Calu3 (cell line): ENCODE results near the gene MLLT1. TPM values are rescaled to one million over a fixed set of nuclear protein-coding genes. Genes with fewer than 3 reads are reported as not detected.
"Not testable (repeated sequence)": the region's sequence is repeated elsewhere in the genome, so short reads cannot be mapped to it uniquely, and the experiment has no call there.

Experiments
- BruUV-seq: library from RNA; stranded (reverse); fragments of 400-500 nt; replicated peaks from 2 replicates; lab custom pipeline; 2021; lab: Mats Ljungman, UMichigan
- CTCF ChIA-PET: fragments of 300-600 bp; sonication (Branson Sonifier 250); formaldehyde crosslinking; loops from one replicate; lab custom pipeline; 2022; ENCODE audit warnings: antibody characterized with exemption; lab: Charles Lee
- DNase-seq: peaks from one replicate; pipeline ENCODE4 v3.0.0; 2022
- H3K27ac Mint-ChIP-seq: one replicate; pipeline ENCODE4 v1.8.0; 2022; ENCODE audit warnings: mixed read lengths; ENCODE audit not compliant: unreplicated experiment
- H3K27me3 Mint-ChIP-seq: one replicate; pipeline ENCODE4 v1.8.0; 2022; ENCODE audit warnings: mixed read lengths; ENCODE audit not compliant: unreplicated experiment
- H3K36me3 Mint-ChIP-seq: one replicate; pipeline ENCODE4 v1.8.0; 2022; ENCODE audit warnings: mild to moderate bottlenecking, moderate library complexity, mixed read lengths; ENCODE audit not compliant: insufficient read depth, unreplicated experiment
- H3K4me1 Mint-ChIP-seq: one replicate; pipeline ENCODE4 v1.8.0; 2022; ENCODE audit warnings: mild to moderate bottlenecking, low read depth, mixed read lengths; ENCODE audit not compliant: unreplicated experiment
- H3K4me3 Mint-ChIP-seq: one replicate; pipeline ENCODE4 v1.8.0; 2022; ENCODE audit warnings: mild to moderate bottlenecking, low read depth, moderate library complexity, mixed read lengths; ENCODE audit not compliant: unreplicated experiment
- H3K9me3 Mint-ChIP-seq: one replicate; pipeline ENCODE4 v1.8.0; 2022; ENCODE audit warnings: low read depth, mixed read lengths; ENCODE audit not compliant: unreplicated experiment
- intact Hi-C: fragments of 100-400 bp; cut with micrococcal nuclease; formaldehyde crosslinking; loops from one replicate; pipeline ENCODE4 v1.10.0; 2022; ENCODE audit not compliant: unreplicated experiment
- total RNA-seq: library from RNA; stranded (reverse); gene quantifications from 2 replicates; pipeline ENCODE4 v1.2.3, GENCODE V29; 2022
- TF ChIP-seq, protein P1 (sequence below): fragments of 200-600 bp; IDR thresholded peaks from one replicate; pipeline ENCODE4 v1.8.0; 2022; ENCODE audit warnings: antibody characterized with exemption; ENCODE audit not compliant: unreplicated experiment

Gene MLLT1
- total RNA-seq, 1 experiment from 2014 or later = 49.8 TPM

DNA sequence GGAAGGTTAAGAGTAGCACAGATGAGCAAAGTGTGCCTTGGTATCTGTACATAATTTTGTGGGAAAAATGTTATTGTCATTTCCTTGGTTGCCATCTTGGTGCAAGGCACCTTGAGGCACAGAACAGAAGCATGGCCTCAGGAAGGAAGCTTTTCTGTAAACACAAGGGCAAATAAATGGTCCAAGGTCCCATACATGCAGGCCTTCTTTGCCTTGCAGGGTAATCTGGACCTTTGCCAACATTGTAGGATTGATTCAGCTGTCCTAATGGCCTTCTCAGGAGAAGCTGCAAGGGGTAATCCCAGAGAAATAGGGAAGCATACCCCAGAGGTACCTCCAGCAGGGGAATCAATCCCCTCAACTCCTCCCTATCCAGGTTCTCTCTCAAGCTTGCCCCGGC, 9.0 kb upstream of the MLLT1 start:
- no peaks in the 10 kb centered on the region for H3K36me3 Mint-ChIP-seq
- BruUV-seq = no TSS peak
- H3K4me3 Mint-ChIP-seq = no peak overlapping the region
- DNase-seq = no peak
- peaks cover 2% of the 10 kb centered on the region for H3K9me3 Mint-ChIP-seq
- no peaks in the 10 kb centered on the region for H3K4me1 Mint-ChIP-seq
- TF ChIP-seq, protein P1, sequence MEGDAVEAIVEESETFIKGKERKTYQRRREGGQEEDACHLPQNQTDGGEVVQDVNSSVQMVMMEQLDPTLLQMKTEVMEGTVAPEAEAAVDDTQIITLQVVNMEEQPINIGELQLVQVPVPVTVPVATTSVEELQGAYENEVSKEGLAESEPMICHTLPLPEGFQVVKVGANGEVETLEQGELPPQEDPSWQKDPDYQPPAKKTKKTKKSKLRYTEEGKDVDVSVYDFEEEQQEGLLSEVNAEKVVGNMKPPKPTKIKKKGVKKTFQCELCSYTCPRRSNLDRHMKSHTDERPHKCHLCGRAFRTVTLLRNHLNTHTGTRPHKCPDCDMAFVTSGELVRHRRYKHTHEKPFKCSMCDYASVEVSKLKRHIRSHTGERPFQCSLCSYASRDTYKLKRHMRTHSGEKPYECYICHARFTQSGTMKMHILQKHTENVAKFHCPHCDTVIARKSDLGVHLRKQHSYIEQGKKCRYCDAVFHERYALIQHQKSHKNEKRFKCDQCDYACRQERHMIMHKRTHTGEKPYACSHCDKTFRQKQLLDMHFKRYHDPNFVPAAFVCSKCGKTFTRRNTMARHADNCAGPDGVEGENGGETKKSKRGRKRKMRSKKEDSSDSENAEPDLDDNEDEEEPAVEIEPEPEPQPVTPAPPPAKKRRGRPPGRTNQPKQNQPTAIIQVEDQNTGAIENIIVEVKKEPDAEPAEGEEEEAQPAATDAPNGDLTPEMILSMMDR = no peak
- intact Hi-C loops = no loop called here
- H3K27ac Mint-ChIP-seq = no peak overlapping the region
- no peaks in the 10 kb centered on the region for H3K27me3 Mint-ChIP-seq
- CTCF ChIA-PET = no interaction called here

DNA sequence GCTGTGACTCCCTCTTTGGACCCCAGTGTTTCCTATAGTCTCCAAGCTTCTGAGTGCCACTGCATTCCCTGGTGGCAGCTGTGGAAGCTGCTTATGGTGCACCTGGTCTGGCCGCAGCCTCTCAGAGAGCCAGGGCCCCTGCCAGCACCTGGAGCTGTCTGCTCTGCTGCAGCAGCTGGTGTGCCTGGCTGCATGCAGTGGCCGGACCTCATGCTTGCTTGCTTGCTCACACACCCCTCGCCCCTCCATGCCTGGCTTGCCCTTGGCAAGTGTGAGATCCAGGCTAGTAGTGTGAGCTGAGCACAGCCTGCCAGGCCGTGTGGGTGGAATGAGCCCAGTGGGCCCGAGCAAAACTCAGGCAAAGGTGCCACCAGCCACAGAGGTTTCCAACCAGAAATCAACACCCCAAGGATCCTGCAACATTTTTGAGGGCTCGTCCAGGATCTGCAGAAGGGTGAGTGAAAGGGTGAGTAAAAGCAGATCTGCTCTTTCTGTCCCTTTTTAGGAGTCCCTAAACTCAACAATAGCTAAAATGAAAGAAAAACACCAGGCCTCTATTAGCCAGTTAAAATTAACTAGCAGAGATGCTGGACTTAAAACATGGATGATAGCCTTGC, 7.6 kb upstream of the MLLT1 start:
- intact Hi-C loops = no loop called here

DNA sequence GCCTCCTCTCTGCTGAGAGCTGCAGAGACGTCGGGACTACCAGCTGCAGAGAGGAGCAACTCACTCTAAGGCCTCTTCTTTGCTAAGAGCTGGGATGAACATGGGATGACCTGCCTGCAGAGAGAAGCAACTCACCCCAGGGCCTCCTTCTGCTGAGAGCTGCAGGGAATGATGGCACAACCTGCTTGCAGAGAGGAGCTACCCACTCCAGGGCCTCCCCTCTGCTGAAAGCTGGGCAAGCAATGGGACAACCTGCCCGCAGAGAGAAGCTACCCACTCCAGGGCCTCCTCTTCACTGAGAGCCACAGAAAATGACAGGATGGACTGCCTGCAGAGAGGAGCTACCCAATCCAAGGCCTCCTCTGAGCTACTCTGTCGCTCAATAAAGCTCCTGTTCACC, 6.9 kb upstream of the MLLT1 start:
- H3K9me3 Mint-ChIP-seq = peaks cover 2% of the 10 kb centered on the region

More for the DNA sequence above, 7.6 kb upstream of the MLLT1 start:
- no peak for DNase-seq
- no peak overlapping the region for H3K4me3 Mint-ChIP-seq
- BruUV-seq = no TSS peak
- TF ChIP-seq, protein P1 = no peak
- CTCF ChIA-PET = no interaction called here
- H3K27ac Mint-ChIP-seq = no peak overlapping the region
- H3K27me3 Mint-ChIP-seq = no peaks in the 10 kb centered on the region
- H3K36me3 Mint-ChIP-seq = no peaks in the 10 kb centered on the region
- H3K4me1 Mint-ChIP-seq = no peaks in the 10 kb centered on the region
- peaks cover 2% of the 10 kb centered on the region for H3K9me3 Mint-ChIP-seq

DNA sequence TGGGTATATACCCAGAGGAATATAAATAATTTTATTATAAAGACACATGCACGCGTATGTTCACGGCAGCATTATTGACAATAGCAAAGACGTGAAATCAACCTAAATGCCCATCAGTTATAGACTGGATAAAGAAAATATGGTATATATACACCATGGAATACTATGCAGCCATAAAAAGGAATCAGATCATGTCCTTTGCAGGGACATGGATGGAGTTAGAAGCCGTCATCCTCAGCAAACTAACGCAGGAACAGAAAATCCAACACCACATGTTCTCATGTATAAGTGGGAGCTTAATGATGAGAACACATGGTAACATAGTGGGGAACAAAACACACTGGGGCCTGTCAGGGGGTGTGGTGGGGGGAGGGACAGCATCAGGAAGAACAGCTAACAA, 2.6 kb upstream of the MLLT1 start:
- H3K27me3 Mint-ChIP-seq, H3K4me3 Mint-ChIP-seq, DNase-seq, H3K9me3 Mint-ChIP-seq, BruUV-seq, H3K27ac Mint-ChIP-seq, intact Hi-C loops: not testable (repeated sequence)
- Mint-ChIP-seq H3K36me3 (peaks cover 13% of the 10 kb centered on the region), H3K4me1 (peaks cover 12% of the 10 kb centered on the region)
- CTCF ChIA-PET = interaction anchor here (0.6 kb wide), 1 partner anchor 853 kb away, joined by 5 read pairs; no protein-coding TSS in a partner anchor

More for the DNA sequence above, 6.9 kb upstream of the MLLT1 start:
- no peak overlapping the region for H3K27ac Mint-ChIP-seq
- no peaks in the 10 kb centered on the region for H3K36me3 Mint-ChIP-seq
- no TSS peak for BruUV-seq
- no peak for DNase-seq
- intact Hi-C loops = no loop called here
- TF ChIP-seq, protein P1 = no peak
- CTCF ChIA-PET = interaction anchor here (0.5 kb wide), 1 partner anchor 293 kb away, joined by 7 read pairs; no protein-coding TSS in a partner anchor
- no peaks in the 10 kb centered on the region for H3K27me3 Mint-ChIP-seq
- H3K4me3 Mint-ChIP-seq = no peak overlapping the region
- no peaks in the 10 kb centered on the region for H3K4me1 Mint-ChIP-seq

DNA sequence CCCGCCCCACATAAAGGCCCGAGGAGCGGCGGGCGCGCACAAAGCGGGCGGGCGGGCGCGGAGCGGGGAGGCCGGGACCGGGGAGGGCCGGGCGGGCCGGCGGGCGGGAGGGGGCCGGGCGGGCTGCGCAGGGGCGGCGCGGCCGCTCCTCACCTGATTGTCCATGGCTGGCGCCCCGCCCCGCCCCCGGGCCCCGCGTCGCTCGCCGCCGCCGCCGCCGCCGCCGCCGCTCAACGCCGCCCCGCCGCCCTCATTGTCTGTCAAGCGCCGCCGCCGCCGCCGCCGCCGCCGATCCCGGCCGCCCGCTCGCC, 200 bp downstream of the MLLT1 start:
- DNase-seq = no peak
- H3K4me3 Mint-ChIP-seq = peak overlapping the region; percentile 74
- peaks cover 12% of the 10 kb centered on the region for H3K4me1 Mint-ChIP-seq
- TF ChIP-seq, protein P1 = no peak
- no peaks in the 10 kb centered on the region for H3K9me3 Mint-ChIP-seq
- intact Hi-C loops = no loop called here
- H3K27me3 Mint-ChIP-seq = no peaks in the 10 kb centered on the region
- no peak overlapping the region for H3K27ac Mint-ChIP-seq
- H3K36me3 Mint-ChIP-seq = peaks cover 13% of the 10 kb centered on the region
- BruUV-seq = no TSS peak
- CTCF ChIA-PET = no interaction called here
